GM15510 (cell line): ENCODE measurements around the gene HLCS.

ENCODE experiments used
- POLR2A ChIP-seq: IDR thresholded peaks from 3 replicates; pipeline ENCODE4 v1.6.1; 2011; ENCODE audit warnings: borderline replicate concordance; ENCODE audit not compliant: insufficient read length; ENCODE audit errors: extremely low read depth

Gene HLCS

DNA sequence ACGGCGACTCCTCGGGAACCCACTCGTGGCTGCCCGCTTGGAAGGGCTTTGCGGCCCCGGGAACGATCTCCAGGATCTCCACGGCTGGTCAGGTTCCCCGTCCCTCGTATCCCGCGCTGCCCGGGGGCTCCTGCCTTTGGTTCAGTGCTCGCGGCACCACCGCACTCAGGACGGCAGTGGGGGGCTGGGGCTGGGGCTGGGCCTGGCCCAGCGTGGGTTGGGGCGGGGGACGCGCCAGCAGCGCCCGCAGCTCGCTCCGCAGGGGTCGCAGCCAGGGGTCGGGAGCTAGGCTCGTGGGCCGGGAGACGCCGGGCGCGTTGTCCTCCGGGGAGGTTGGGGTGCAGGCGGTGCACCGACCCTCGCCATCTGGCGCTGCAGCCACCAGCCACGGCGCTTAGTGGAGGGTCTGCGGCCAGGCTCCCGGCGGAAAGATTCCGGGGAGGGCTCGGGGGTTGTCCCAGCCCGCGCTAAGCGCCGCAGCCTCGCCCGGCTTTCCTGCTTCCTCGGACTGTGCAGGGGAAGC, 258.6 kb downstream of the HLCS start:
- TF ChIP-seq POLR2A = no peak

GRCh38 chr21:36706951-36707762, 259.3 kb downstream of the HLCS start:
- no peak for TF ChIP-seq POLR2A

DNA sequence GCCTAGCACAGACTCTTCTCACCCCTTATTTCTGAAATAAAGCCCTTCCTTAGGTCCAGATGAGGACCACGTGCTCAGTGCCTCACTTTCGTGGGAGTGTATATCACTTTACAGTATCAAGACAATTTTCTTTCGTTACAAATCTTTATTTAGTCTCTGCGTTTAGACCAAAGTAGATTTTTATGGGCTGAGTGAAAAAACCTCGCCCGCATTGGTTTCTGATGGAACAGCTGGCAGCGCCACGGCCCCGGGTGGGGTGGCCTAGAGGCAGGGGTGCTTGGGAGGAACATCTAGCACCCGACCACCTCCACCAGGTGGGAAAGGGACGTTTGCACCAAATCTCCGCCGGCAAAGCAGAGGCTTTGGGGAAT, 260.0 kb downstream of the HLCS start:
- TF ChIP-seq POLR2A = no peak

- TF ChIP-seq POLR2A = no peak
Observed at GRCh38 chr21:36705679-36706481, 260.6 kb downstream of the HLCS start.

DNA sequence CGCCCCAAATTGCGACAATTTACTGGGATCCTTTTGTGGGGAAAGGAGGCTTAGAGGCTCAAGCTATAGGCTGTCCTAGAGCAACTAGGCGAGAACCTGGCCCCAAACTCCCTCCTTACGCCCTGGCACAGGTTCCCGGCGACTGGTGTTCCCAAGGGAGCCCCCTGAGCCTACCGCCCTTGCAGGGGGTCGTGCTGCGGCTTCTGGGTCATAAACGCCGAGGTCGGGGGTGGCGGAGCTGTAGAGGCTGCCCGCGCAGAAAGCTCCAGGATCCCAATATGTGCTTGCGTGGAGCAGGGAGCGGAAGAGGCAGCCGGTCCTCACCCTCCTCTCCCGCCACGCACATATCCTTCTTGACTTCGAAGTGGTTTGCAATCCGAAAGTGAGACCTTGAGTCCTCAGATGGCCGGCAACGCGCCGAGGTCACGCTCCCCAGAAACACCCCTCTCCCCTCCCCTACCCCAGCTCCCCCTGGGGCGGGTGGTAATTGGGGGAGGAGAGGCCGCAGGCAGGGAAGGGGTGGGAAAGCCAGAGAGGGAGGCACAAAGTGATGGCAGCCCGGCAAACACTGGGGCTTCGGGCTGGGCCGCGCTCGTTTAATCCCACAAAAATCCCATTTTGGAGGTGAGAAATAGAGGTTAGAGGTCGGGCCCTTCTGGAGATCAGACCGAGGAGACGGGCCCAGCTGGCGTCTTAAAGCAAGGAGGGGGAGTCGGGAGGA, 261.4 kb downstream of the HLCS start:
- TF ChIP-seq POLR2A = no peak

- TF ChIP-seq POLR2A = no peak
Observed at GRCh38 chr21:36704281-36704957, 262.1 kb downstream of the HLCS start.

DNA sequence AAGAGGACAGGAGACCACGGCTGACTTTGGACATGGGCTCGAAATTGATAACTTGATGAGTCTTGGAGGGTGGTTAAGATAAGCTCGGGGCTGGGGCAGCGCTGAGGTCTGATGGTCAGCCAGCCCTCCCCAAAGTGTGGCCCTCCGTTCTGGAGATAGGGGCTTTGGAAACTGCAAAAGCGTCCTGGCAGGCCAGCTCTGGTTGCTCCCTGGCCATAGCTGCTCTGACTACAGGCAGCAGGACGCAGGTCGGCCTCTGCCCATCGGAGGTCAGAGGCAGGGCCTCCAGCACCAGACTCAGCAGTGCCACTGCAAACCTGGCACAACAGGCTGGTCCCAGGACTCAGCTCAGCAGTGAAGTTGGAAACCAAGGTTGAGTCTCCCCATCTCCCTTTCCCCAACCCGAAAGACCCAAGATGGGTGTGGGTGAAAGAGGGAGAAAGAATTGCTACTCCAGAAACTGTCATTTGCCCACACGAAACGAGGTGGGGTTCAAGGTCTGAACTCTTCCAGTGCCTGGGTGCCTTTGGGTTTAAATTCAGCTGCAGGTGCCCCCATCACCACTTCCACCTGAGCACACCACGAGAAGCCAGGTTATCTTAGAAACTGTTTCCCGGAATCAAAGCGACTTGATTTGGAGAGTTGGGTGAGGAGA, 262.7 kb downstream of the HLCS start:
- TF ChIP-seq POLR2A = no peak

DNA sequence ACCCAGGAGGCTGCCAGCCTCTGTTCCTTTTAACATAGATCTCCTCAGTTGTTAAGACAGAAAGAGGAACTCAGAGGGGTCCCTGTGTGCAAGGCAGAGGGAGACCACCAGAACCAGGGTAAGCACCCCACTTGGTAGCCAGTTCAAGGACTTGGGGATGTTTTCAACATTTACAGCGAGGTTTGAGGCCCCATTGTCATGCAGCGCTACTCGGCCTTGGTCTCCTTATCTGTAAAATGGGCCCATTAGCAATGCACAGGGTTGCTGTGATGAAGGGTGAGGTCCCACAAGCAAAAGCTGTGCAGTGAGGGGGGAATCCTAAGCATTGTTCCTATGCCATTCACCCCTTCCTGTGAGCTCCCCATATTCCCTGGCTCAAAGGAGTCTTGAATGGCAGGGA, 263.3 kb downstream of the HLCS start:
- no peak for TF ChIP-seq POLR2A

DNA sequence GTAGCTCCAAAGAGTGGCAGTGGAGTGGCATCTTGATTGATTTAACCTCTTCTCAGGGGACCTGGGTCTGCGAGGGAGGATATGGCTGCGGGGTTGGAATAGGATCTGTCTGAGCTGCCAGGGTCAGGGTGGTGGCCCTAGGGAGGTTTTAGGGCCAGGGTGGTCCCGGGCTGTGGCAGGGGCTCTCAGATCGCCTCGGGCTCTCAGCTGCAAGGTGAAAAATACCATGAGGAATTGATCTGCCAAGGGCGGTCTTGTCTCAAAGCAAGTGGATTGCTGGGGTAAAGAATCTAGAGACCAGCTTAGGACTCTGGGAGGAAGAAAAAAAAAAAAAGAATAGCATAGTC, 263.9 kb downstream of the HLCS start:
- TF ChIP-seq POLR2A = no peak

DNA sequence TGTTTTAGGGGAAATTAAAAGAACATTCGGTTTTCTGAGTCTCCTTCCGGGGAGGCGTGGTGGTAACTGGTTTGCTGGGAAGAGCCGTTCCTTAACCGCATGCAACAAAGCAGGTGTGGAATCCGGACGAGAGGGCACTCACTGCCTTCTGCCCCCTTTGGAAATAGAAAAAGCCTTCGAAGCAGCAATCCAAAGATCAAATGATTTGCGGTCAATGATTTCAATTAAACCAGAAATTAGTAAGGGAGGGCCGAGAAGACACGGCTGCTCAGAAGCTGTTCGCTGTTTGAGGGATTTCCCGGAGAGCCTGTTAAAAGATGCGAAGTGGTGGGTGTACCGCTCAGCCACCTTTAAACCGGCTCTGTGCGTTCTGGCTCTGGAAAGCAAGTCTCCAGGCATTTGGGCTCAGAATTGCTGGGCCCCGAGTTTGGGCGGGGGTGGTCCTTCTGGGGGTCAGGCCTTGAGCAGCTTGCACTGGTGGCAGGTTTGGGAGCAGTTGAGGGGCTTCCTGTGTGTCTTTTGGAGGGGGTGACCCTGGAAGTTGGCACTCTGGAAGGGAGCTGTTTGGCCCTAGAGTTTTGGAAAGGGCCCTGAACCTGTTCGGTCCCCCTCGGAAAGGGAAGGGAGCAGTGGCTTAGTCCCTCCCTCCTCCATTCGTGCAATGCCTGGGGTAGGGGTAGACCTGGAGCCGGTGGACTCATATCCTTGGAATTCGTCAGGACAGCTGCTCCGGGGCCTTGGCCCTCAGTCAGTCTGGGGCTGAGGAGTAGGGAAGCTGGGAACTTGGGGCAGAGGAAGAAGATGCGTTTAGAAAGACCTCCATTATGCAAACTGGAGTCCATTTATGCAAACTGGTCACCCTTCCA, 264.5 kb downstream of the HLCS start:
- TF ChIP-seq POLR2A = no peak

- no peak for TF ChIP-seq POLR2A
Observed at GRCh38 chr21:36700971-36701755, 265.3 kb downstream of the HLCS start.
